OCI-LY3 (cell line): Measurements from ENCODE around the gene CDH4.

Source experiments
- EZH2phosphoT487 ChIP-seq: fragments of 200-600 bp; shearing (Covaris generic); IDR thresholded peaks from 2 replicates; pipeline ENCODE4 v1.6.1; 2018; ENCODE audit warnings: antibody characterized with exemption, mixed run types, low read depth
- TF ChIP-seq, protein P1 (sequence below): fragments of 200-600, 300-600 bp; sonication (generic); IDR thresholded peaks from 2 replicates; pipeline ENCODE4 v1.5.1; 2014; ENCODE audit warnings: antibody characterized with exemption, low read length, low read depth

DNA sequence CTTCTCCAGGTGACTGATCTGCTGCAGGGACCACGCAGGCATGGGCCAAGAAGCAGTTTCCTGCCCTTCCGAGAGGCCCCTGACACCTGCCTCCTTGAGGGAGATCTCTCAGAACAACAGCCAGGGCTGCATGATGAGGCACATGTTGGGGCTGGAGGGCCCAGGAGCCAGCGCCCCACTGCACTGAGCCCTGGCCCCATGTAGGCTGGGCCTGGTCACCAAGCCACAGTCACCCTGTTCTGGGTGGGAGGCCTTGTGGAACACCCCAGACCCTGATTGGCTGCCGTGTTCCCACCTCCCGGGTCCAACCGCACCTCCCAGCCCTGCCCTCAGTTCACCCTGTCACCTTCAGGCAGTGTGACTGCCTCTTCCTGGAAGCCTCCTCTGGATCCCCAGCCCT lies 639.4 kb downstream of the CDH4 start:
- TF ChIP-seq, protein P1, sequence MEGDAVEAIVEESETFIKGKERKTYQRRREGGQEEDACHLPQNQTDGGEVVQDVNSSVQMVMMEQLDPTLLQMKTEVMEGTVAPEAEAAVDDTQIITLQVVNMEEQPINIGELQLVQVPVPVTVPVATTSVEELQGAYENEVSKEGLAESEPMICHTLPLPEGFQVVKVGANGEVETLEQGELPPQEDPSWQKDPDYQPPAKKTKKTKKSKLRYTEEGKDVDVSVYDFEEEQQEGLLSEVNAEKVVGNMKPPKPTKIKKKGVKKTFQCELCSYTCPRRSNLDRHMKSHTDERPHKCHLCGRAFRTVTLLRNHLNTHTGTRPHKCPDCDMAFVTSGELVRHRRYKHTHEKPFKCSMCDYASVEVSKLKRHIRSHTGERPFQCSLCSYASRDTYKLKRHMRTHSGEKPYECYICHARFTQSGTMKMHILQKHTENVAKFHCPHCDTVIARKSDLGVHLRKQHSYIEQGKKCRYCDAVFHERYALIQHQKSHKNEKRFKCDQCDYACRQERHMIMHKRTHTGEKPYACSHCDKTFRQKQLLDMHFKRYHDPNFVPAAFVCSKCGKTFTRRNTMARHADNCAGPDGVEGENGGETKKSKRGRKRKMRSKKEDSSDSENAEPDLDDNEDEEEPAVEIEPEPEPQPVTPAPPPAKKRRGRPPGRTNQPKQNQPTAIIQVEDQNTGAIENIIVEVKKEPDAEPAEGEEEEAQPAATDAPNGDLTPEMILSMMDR, result no peak
- TF ChIP-seq EZH2phosphoT487, result no peak
